ENCODE measurements around the gene HSD11B2. TPM values are rescaled to one million over a fixed set of nuclear protein-coding genes. Genes with fewer than 3 reads are reported as not detected.

HSD11B2 gene
- total and polyA plus RNA-seq, 2 of the 4 experiments (the other 2 are of a cell fraction), result 0.26 TPM; not detected in 1

GRCh38 chr16:67403976-67404555, 26.9 kb upstream of the HSD11B2 start:
- no peak overlapping the region for H2BK20ac ChIP-seq (ENCODE audit: low read depth, low read length)
- in situ Hi-C loops (cut with MboI; ENCODE audit: low sequenced_read_pairs), result no loop called here
- H2BK15ac ChIP-seq (ENCODE audit: low read depth, low read length), result no peak overlapping the region
- no peak overlapping the region for H3K23ac ChIP-seq (ENCODE audit: low read depth, low read length)
- no peak overlapping the region for H4K5ac ChIP-seq (ENCODE audit: low read depth, low read length)
- ChIA-PET CTCF (no interaction called here), POLR2A (ENCODE audit: unreplicated experiment) (no interaction called here)
- no peak overlapping the region for H3K18ac ChIP-seq (ENCODE audit: low read depth, low read length)
- 91% methylated on average over 4 of the region's 12 CpGs; no CpG with 5 or more reads in 1 of the 2 experiments for WGBS, 2 experiments (ENCODE audit: extremely low coverage in 2 of 2, insufficient read length in 1 of 2)
- peaks cover 0 to 10% of the 10 kb centered on the region in 2 experiments; a peak in 2 of 4 replicates for H3K79me1 ChIP-seq (ENCODE audit: low read depth in 1 of 2, low read length in 2 of 2)
- H3K56ac ChIP-seq (ENCODE audit: extremely low read depth, insufficient read depth, low read length), result no peak overlapping the region
- H4K91ac ChIP-seq (ENCODE audit: insufficient read depth, low read depth, low read length), result no peak overlapping the region
- H2BK120ac ChIP-seq (ENCODE audit: low read depth, low read length), result no peak overlapping the region
- peak overlapping the region; percentile 40 for H2AK9ac ChIP-seq (replicated peaks; ENCODE audit: low read depth, low read length, poor library complexity)
- no peak overlapping the region for H3K27ac ChIP-seq (ENCODE audit: insufficient read depth, low read length)
- dilution Hi-C loops (cut with HindIII; ENCODE audit: low sequenced_read_pairs, unreplicated experiment), result no loop called here
- H3K4ac ChIP-seq (ENCODE audit: low read depth, low read length), result no peak overlapping the region; the same call in 1 of the 2 replicates
- H4K8ac ChIP-seq (ENCODE audit: low read depth in 2 of 2, low read length in 2 of 2), result no peak overlapping the region
- no TSS peak for BruUV-seq (replicated peaks)
- DNase-seq (no peak), ATAC-seq (ENCODE audit: low read depth) (no peak)
- TF ChIP-seq RCOR1 (IDR thresholded peaks at IDR 0.05; ENCODE audit: insufficient replicate concordance, low read length) (no peak), SMC3 (IDR thresholded peaks at IDR 0.05; ENCODE audit: low read depth, low read length) (no peak), RFX5 (IDR thresholded peaks at IDR 0.05; ENCODE audit: low read depth, low read length) (no peak)
- TF ChIP-seq, protein P1, sequence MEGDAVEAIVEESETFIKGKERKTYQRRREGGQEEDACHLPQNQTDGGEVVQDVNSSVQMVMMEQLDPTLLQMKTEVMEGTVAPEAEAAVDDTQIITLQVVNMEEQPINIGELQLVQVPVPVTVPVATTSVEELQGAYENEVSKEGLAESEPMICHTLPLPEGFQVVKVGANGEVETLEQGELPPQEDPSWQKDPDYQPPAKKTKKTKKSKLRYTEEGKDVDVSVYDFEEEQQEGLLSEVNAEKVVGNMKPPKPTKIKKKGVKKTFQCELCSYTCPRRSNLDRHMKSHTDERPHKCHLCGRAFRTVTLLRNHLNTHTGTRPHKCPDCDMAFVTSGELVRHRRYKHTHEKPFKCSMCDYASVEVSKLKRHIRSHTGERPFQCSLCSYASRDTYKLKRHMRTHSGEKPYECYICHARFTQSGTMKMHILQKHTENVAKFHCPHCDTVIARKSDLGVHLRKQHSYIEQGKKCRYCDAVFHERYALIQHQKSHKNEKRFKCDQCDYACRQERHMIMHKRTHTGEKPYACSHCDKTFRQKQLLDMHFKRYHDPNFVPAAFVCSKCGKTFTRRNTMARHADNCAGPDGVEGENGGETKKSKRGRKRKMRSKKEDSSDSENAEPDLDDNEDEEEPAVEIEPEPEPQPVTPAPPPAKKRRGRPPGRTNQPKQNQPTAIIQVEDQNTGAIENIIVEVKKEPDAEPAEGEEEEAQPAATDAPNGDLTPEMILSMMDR (conservative IDR thresholded peaks at IDR 0.05; ENCODE audit: low read depth, low read length), result no peak
- H3K9ac ChIP-seq (ENCODE audit: low read depth, low read length), result no peak overlapping the region
- H2BK5ac ChIP-seq (ENCODE audit: low read depth, low read length, poor library complexity, severe bottlenecking), result no peak overlapping the region
- peaks cover 17% of the 10 kb centered on the region for H3K4me1 ChIP-seq (ENCODE audit: control insufficient read depth, insufficient read depth, low read length)
- no peaks in the 10 kb centered on the region for H3K9me3 ChIP-seq (ENCODE audit: control insufficient read depth, insufficient read depth, low read length)
- no peak overlapping the region for H2AFZ ChIP-seq (replicated peaks; ENCODE audit: low read length, poor library complexity)
- H2AK5ac ChIP-seq (ENCODE audit: low read depth, low read length), result no peak overlapping the region
- H4K20me1 ChIP-seq (ENCODE audit: insufficient read depth, low read length), result no peaks in the 10 kb centered on the region
- intact Hi-C loops (cut with micrococcal nuclease), result no loop called here
- H3K14ac ChIP-seq (replicated peaks; ENCODE audit: low read depth, low read length), result no peak overlapping the region
- H3K36me3 ChIP-seq (ENCODE audit: control insufficient read depth, insufficient read depth, low read length), result no peaks in the 10 kb centered on the region
- no peak overlapping the region for H3K4me2 ChIP-seq (ENCODE audit: low read depth, low read length)
- peaks cover 12% of the 10 kb centered on the region for H3K9me1 ChIP-seq (ENCODE audit: insufficient read depth, low read length)
- no peaks in the 10 kb centered on the region for H3K27me3 ChIP-seq (ENCODE audit: control insufficient read depth, insufficient read depth, low read length)
- no peak overlapping the region for H3K4me3 ChIP-seq (ENCODE audit: insufficient read depth, low read depth, low read length)

Data from IMR-90 (cell line).